T-helper 1 cell treated with Interleukin-12 subunit alpha and Interleukin-12 subunit beta and Interleukin-4 antibody, amounts not matched to agents 30 ng/mL and 1 ng/mL, for 36 hours (primary cell): ENCODE measurements around the gene GABRB1. TPM values are rescaled to one million over a fixed set of nuclear protein-coding genes. Genes with fewer than 3 reads are reported as not detected.

Experiments used
- intact Hi-C: fragments of 100-400 bp; cut with micrococcal nuclease; formaldehyde crosslinking; loops from one replicate; pipeline ENCODE4 v1.15.1; 2024
- total RNA-seq: library from RNA; stranded (reverse); gene quantifications from 2 replicates; pipeline ENCODE4 v1.2.3, GENCODE V29; 2022

Gene GABRB1
- not detected in 2 replicates for total RNA-seq

- intact Hi-C loops = loop anchor here (1.0 to 5.0 kb wide), 2 partner anchors 20 to 91 kb away; no protein-coding TSS in a partner anchor
These were observed at the start of gene GABRB1 for GRCh38 chr4:47031011-47031678. TSS of gene GABRB1 (plus strand) at chr4:47031567.

GRCh38 chr4:46984781-46985180 is 46.6 kb upstream of the GABRB1 start:
- intact Hi-C loops = no loop called here

- intact Hi-C loops = no loop called here
These were observed 44.3 kb upstream of the GABRB1 start for GRCh38 chr4:46986922-46987638.

- intact Hi-C loops = no loop called here
These were observed 39.0 kb upstream of the GABRB1 start for GRCh38 chr4:46992338-46992737.

GRCh38 chr4:46993075-46994006 is 38.0 kb upstream of the GABRB1 start, which contains the start of gene GABRA4:
TSS of gene GABRA4 (minus strand) at chr4:46993581. CDS start at chr4:46993424, 157 bp downstream.
- intact Hi-C loops = no loop called here

GRCh38 chr4:46994007-46994405 is 37.4 kb upstream of the GABRB1 start:
- intact Hi-C loops = no loop called here

GRCh38 chr4:46999566-46999965 is 31.8 kb upstream of the GABRB1 start:
- intact Hi-C loops = no loop called here

GRCh38 chr4:47000406-47000805 is 31.0 kb upstream of the GABRB1 start:
- intact Hi-C loops = no loop called here

GRCh38 chr4:47002580-47002979 is 28.8 kb upstream of the GABRB1 start:
- intact Hi-C loops = no loop called here

- intact Hi-C loops = loop anchor here (1.0 to 10.0 kb wide), 4 partner anchors 453 to 1124 kb away; partner anchors contain the start of genes COMMD8, CORIN, NFXL1 and TXK
These were observed 20.9 kb upstream of the GABRB1 start for GRCh38 chr4:47010347-47010911.

- intact Hi-C loops = loop anchor here (1.0 to 10.0 kb wide), 5 partner anchors 20 to 1124 kb away; partner anchors contain the start of genes COMMD8, CORIN, GABRB1 and NFXL1
These were observed 20.4 kb upstream of the GABRB1 start for GRCh38 chr4:47010912-47011446.

- intact Hi-C loops = loop anchor here (10.0 kb wide), 2 partner anchors 822 to 1122 kb away; partner anchors contain the start of genes CORIN and TXK
These were observed 18.7 kb upstream of the GABRB1 start for GRCh38 chr4:47012676-47013075.

- intact Hi-C loops = loop anchor here (10.0 kb wide), 2 partner anchors 821 to 1121 kb away; partner anchors contain the start of genes CORIN and TXK
These were observed 18.0 kb upstream of the GABRB1 start for GRCh38 chr4:47013373-47013772.

- intact Hi-C loops = loop anchor here (10.0 kb wide), 2 partner anchors 818 to 1118 kb away; partner anchors contain the start of genes CORIN and TXK
These were observed 14.3 kb upstream of the GABRB1 start for GRCh38 chr4:47017081-47017480.

- intact Hi-C loops = loop anchor here (10.0 kb wide), 2 partner anchors 817 to 1117 kb away; partner anchors contain the start of genes CORIN and TXK
These were observed 13.9 kb upstream of the GABRB1 start for GRCh38 chr4:47017494-47017893.

- intact Hi-C loops = loop anchor here (1.0 to 5.0 kb wide), 4 partner anchors 21 to 188 kb away; no protein-coding TSS in a partner anchor
These were observed 511 bp downstream of the GABRB1 start for GRCh38 chr4:47031751-47032404.

- intact Hi-C loops = loop anchor here (1.0 to 5.0 kb wide), 3 partner anchors 90 to 188 kb away; no protein-coding TSS in a partner anchor
These were observed 1.2 kb downstream of the GABRB1 start for GRCh38 chr4:47032405-47033106.

GRCh38 chr4:47038263-47038662 is 6.9 kb downstream of the GABRB1 start:
- intact Hi-C loops = no loop called here

- intact Hi-C loops = no loop called here
These were observed 9.5 kb downstream of the GABRB1 start for GRCh38 chr4:47040828-47041227.
